ENCODE results near the gene NINJ2.
"Not testable (repeated sequence)": the region's sequence is repeated elsewhere in the genome, so short reads cannot be mapped to it uniquely, and the experiment has no call there.

The NINJ2 gene, protein sequence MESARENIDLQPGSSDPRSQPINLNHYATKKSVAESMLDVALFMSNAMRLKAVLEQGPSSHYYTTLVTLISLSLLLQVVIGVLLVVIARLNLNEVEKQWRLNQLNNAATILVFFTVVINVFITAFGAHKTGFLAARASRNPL

DNA sequence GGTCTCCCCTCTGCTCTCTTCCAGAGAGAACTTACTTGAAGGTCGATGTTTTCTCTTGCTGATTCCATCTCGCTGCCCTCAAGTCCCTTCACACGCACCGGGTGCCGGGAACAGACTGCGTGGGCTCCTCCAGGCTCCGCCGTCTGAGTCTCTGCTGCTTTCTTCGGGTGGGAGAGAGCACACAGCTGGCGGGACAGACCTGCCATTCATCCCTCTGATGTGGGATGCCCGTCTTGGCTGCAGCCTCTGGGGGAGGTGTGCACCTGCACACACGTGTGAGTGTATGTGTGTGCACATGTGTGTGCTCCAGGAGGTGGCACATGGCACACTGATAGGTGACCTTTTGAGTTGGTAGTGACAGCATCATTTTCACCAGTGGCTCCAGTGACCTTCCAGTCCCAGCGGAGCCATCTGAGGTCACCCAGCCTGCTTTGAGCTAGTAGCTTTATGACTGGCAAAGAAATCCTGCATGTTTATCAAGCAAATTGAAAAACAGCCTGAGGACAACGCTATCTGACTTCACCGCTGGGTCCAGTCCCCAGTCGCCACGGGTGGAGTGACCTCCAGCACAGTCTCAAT is at the start of gene NINJ2:
NINJ2 (minus strand) TSS at position 153 of the 579 bp plus-strand sequence; CDS start at position 68, 85 bp downstream.
- no peak for DNase-seq

DNA sequence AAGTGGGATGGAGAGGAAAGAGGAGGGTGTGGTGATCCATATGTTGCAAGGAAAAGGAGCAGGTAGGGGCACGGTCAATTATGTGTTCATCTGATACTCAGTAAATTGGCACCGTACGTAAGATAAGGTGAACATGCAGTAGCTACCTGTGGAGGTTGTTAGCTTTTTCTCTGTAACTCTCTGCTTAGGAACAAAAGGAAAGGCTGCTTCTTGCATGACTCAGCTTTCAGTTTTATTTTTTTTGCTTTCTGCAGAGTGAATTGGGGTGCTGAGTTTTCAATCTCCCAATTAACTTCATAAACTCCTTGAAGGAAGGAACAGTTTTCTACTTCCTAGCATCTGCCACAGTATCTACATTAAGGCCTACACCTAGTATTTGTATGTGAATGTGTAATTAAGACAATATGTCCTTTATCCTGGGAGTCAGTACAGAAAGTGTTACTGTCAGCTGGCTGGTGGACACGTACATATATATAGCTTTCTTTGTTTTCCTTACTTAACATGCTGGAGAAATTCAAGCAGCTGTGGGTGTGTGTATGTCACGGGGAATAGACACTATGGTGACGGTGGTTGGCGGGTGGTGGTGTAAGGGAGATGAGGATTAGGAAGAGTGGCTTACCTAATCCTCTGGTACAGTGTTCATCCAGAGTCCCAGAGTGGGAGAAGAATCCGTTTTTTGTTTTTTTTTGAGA is 49.1 kb upstream of the NINJ2 start:
- no peak for DNase-seq

GRCh38 chr12:709455-710020 is 46.3 kb upstream of the NINJ2 start:
- DNase-seq = no peak

DNA sequence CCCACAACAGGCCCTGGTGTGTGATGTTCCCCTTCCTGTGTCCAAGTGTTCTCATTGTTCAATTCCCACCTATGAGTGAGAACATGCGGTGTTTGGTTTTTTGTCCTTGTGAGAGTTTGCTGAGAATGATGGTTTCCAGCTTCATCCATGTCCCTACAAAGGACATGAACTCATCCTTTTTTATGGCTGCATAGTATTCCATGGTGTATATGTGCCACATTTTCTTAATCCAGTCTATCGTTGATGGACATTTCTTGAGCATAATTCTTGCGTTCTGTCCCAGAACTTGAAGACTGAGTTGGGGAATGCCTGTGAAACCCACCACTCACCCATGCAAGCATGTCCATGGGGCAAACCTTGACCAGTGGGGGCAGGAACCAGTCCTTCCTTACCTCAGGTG is 44.8 kb upstream of the NINJ2 start:
- DNase-seq = not testable (repeated sequence)

- no peak for DNase-seq
Observed at GRCh38 chr12:704516-705242, 41.4 kb upstream of the NINJ2 start.

GRCh38 chr12:701896-702539 is 38.8 kb upstream of the NINJ2 start:
- no peak for DNase-seq

DNA sequence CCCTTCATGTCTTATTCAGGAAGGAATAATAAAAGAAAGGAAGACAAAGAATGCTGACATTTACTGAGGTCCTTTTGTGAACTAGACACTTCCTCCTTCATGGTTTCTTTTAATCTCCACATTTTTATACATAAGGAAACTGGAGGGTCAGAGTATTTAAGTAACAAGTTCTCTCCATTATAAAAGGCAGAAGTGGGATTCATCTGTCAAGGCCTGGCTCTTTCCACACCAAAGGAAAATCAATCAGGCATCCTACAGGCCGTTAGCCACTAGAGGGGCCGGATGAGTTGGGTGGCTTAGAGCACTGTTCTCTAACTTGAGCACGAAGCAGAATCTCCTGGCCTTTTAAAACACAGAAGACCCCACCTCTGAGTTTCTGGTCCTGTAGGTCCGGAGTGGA is 36.8 kb upstream of the NINJ2 start:
- DNase-seq = no peak

- not testable (repeated sequence) for DNase-seq
Observed at GRCh38 chr12:698222-698621, 35.0 kb upstream of the NINJ2 start.

GRCh38 chr12:697481-697880 is 34.2 kb upstream of the NINJ2 start:
- DNase-seq = no peak

DNA sequence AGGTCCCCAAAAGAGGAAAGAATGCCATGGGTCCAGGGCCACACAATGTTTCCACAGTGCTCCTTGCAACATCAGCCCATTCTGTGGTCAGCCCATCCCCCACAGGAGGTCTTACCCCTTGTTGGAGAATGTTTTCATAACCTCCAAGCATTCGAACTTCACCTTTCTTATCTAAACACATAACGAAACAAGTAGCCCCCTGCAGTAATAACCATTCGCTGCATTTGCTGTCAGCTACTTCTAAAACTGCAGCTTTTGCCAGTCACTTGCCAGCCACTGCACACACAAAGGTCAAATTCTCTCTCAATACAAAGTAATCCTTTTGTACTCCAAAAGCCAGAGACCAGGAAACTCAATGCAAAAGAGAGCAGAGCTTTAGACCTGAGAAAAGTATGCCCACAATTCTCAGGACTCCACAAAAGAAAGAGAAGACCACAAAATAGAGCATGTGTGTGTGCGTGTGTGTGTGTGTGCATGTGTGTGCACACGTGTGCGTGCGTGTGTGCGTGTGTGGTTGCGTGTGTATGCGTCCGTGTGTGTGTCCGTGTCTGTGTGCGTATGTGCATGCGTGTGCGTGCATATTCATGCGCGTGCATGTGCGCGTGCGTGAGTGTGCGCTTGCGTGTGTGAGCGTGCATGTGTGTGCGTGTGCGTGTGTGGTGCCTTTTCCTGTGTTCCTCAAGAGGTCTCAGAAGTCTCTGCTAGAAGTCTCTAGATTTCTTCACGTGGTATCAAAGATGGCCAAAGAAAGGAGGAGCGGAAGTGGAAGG is 31.7 kb upstream of the NINJ2 start:
- DNase-seq = no peak

DNA sequence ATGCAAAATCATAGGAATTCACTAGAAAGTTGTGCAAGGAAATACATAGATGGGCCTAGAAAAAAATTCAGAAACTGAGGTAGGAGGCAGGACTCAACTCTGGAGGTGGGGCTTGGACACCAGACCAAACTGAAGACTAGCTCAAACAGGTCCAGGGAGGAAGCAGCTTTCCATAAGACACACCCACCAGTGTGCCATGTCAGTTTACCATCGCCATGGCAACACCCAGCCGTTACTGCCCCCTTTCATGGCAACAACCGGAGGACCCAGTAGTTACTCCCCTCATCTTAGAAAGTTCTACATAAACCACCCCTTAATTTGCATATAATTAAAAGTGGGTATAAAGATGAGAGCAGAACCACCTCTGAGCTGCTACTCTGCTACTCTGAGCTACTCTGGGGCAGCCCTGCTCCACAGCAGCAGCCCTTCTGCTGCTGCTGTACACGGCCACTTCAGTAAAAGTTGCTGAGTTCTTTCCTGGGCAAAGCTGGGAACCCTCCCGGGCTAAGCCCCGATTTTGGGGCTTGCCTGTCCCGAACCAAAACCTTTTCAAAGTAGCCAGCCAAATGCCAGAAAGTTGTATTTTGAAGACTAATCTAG is 30.8 kb upstream of the NINJ2 start:
- DNase-seq = no peak

DNA sequence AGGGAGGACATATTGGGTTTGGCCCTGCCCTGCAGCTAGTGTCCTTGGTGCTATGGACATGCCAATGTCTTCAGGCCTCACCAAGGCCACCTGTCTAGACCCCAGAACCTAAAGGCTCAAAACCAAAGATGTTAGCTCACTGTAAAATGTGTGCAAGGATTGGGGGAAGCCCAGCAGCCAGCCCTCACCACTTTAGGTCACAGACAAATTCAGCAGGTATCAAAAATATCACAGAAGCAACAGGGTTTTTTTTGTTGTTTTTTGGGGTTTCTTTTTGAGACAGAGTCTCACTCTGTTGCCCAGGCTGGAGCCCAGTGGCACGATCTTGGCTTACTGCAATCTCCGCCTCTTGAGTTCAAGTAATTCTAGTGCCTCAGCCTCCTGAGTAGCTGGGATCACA is 29.0 kb upstream of the NINJ2 start:
- DNase-seq = no peak

DNA sequence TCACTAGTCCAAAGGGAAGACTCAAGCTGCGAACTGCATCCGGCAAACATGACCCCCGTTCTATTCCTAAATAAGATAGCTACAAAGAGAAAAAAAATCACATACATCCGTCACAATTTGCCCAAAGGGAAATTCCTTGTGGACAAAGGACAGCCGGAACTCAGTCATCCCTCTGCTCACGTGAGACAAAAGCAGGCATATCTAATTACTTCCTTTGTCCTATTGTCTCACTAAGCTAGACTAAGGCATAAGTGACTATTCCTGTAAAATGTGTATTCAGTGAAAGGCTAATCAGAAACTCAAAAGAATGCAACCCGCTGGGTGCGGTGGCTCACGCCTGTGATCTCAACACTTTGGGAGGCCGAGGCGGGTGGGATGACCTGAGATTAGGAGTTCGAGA is 27.2 kb upstream of the NINJ2 start:
- DNase-seq = no peak

DNA sequence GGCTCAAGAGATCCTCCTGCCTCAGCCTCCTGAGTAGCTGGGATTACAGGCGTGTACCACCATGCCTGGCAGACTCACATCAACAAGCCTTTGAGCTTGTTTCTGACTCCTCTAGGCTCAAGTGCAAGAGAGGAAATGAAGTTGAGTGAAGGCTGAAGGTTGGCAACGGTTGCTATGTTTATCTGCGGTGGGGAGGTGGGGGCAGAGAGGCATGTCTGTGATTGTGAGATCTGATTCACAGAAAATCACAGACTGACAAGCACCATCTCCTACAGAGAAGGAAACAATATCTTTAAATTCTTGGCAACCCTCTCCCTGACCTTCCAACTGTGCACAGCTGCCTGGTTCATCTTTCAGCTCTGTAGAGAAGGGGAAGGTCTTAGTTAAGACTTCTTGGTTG is 22.1 kb upstream of the NINJ2 start:
- DNase-seq = no peak

- no peak for DNase-seq
Observed at GRCh38 chr12:684416-684815, 21.2 kb upstream of the NINJ2 start.

DNA sequence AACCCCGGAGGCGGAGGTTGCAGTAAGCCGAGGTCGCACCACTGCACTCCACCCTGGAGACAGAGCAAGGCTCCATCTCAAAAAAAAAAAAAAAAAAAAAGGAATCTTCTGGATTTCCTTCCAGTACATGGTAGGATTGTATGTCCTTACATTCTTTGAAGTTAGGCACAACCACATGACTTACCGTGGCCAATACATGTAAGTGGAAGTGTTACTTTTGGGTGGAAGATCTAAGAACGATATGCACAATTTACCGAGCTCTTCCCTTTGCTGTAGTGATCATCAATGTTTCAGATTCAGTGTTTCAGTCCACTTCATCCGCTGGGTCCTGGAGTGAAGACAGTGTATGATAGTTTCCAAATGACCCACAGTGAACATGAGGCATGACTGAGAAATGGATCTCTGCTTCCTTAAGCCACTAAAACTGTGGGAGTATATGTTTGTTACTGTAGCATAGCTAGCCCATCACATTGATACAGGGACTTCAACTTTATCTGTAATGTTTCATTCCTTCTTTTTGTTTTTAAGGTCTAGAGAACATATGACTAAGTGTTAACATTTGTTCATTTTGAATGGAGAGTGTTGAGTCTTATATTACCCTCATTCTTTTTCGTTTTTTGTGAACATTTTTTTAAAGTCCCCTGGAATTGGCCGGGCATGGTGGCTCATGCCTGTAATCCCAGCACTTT is 18.5 kb upstream of the NINJ2 start:
- DNase-seq = no peak

DNA sequence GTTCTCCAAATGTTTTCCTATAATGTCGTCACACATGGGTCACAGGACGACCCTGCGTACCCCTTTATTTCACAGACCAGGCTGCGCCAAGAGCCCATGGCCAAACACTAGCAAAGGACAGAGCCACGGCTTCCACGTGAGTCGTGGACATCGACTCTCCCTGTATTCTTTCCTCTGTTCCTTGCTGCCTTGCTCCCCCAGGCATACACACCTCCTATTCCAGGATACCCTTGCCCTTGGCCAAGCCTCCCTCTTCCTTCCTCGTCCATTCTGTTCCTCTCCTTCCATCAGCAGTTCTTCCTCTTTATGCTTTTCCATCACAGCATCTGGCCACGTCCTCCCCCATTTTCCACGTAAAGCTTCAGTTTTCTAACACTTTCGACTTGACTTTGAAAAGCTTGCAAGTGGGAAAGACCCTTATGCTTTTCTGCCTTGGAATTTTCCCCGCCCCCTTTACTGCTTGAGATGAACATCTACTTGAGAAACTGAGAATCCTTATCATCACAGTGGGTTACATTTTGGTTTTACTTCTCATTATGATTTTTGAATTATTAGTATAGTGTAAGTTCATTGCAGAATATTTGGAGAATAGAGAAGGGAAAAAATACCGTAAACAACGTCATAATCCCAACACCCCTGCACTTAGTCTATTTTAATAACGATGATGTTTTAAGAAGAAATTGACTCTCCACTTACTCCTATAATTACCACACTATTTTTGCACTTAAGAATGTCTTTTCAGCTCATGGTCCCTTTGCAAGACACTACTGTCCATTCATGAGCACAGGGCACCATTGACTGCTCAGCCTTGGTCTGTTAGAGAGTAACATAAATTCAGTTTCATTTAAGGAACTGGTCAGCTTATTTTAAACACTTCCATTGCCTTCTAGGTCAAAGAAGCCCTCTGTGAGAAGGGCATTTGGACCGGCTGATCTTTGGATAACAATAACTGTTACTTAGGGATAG is 15.8 kb upstream of the NINJ2 start:
- DNase-seq = no peak

DNA sequence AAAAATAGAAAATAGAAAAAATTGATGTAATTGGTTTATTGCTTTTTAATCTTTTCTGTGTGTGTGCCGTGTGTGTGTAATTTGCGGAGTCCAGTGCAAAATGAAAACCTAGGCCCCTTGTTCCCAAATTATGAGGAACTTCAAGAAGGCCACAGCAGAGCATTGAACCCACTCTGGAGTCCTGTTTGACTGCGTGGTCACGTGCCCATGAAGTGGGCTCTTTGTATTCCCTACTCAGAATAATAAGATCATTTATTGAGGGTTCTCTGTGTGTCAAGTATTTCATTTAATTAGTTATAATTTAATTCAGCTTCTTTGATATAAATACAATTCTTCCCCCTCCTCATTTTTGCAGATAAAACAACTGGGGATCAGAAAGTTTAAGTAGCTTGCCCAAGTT is 12.3 kb upstream of the NINJ2 start:
- no peak for DNase-seq

DNA sequence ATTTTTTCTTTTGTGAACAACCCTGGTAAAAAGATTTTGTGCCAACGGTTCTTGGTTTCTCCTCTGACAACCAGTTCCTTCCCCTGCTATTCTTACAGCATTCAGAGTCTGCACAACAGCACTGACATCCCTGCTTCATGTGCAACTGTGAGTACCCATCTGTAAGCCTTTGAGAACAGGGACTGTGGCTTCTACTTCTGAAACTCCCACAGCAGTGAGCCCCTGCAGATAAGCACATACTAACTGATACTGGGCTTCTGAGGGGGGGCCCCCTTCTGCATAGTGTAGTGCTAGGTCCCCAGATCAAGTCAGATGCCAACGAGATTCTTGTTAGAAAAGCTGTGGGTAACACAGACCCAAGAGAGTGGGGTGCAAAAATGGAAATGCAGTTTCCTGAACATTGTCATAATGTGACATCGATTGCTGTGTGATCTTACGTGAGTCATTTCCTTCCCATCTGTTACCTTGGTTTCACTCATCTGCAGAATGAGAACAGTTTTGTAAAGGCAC is 11.1 kb upstream of the NINJ2 start:
- DNase-seq = no peak

- DNase-seq = no peak
Observed at GRCh38 chr12:673849-674248, 10.6 kb upstream of the NINJ2 start.

Measured in DMS 273 treated with DMSO at 0.1 percent for 48 hours (cell line).